Measurements from ENCODE around the gene COL5A1.

The COL5A1 gene

GRCh38 chr9:134733480-134734232 lies 92.1 kb downstream of the COL5A1 start:
- no peaks in the 10 kb centered on the region for H3K9me2 ChIP-seq (ENCODE audit: low read depth, low read length)
- H2AFZ ChIP-seq (ENCODE audit: low read length) = no peak overlapping the region
- H3F3A ChIP-seq (ENCODE audit: insufficient read depth, low read length) = no peaks in the 10 kb centered on the region
- H3K9ac ChIP-seq (ENCODE audit: low read length) = no peak overlapping the region
- H4K20me1 ChIP-seq (ENCODE audit: insufficient read depth, low read length) = no peaks in the 10 kb centered on the region
- H3K27me3 ChIP-seq (ENCODE audit: insufficient read depth, low read length) = no peaks in the 10 kb centered on the region; the same call in 1 of the 2 replicates
- no peaks in the 10 kb centered on the region for H3K36me3 ChIP-seq (ENCODE audit: insufficient read depth, low read length)
- H3K79me2 ChIP-seq (ENCODE audit: insufficient read depth, low read length) = no peaks in the 10 kb centered on the region
- H3K4me1 ChIP-seq (ENCODE audit: insufficient read depth, low read length, severe bottlenecking) = no peaks in the 10 kb centered on the region
- no peak overlapping the region for H3K27ac ChIP-seq (ENCODE audit: low read depth, low read length, poor library complexity, severe bottlenecking)
- H3K4me3 ChIP-seq (ENCODE audit: low read depth, low read length, poor library complexity, severe bottlenecking) = no peak overlapping the region
- no peak overlapping the region for H3K4me2 ChIP-seq (ENCODE audit: low read length)
- H3K9me3 ChIP-seq (ENCODE audit: low read length) = no peaks in the 10 kb centered on the region
- TF ChIP-seq EZH2 (IDR thresholded peaks at IDR 0.05; ENCODE audit: borderline replicate concordance, low read length) = no peak
- TF ChIP-seq CTCF (IDR thresholded peaks at IDR 0.05; ENCODE audit: low read length) = no peak

GRCh38 chr9:134734270-134734669 lies 92.7 kb downstream of the COL5A1 start:
- no peak overlapping the region for H3K9ac ChIP-seq (ENCODE audit: low read length)
- H3K4me2 ChIP-seq (ENCODE audit: low read length) = no peak overlapping the region
- H3K9me2 ChIP-seq (ENCODE audit: low read depth, low read length) = no peaks in the 10 kb centered on the region
- H3F3A ChIP-seq (ENCODE audit: insufficient read depth, low read length) = no peaks in the 10 kb centered on the region
- no peak overlapping the region for H3K27ac ChIP-seq (ENCODE audit: low read depth, low read length, poor library complexity, severe bottlenecking)
- H2AFZ ChIP-seq (ENCODE audit: low read length) = no peak overlapping the region
- no peaks in the 10 kb centered on the region for H3K4me1 ChIP-seq (ENCODE audit: insufficient read depth, low read length, severe bottlenecking)
- no peaks in the 10 kb centered on the region for H4K20me1 ChIP-seq (ENCODE audit: insufficient read depth, low read length)
- H3K36me3 ChIP-seq (ENCODE audit: insufficient read depth, low read length) = no peaks in the 10 kb centered on the region
- H3K4me3 ChIP-seq (ENCODE audit: low read depth, low read length, poor library complexity, severe bottlenecking) = no peak overlapping the region
- TF ChIP-seq CTCF (IDR thresholded peaks at IDR 0.05; ENCODE audit: low read length) (no peak), EZH2 (IDR thresholded peaks at IDR 0.05; ENCODE audit: borderline replicate concordance, low read length) (no peak)
- no peaks in the 10 kb centered on the region; the same call in 1 of the 2 replicates for H3K27me3 ChIP-seq (ENCODE audit: insufficient read depth, low read length)
- no peaks in the 10 kb centered on the region for H3K9me3 ChIP-seq (ENCODE audit: low read length)
- no peaks in the 10 kb centered on the region for H3K79me2 ChIP-seq (ENCODE audit: insufficient read depth, low read length)

DNA sequence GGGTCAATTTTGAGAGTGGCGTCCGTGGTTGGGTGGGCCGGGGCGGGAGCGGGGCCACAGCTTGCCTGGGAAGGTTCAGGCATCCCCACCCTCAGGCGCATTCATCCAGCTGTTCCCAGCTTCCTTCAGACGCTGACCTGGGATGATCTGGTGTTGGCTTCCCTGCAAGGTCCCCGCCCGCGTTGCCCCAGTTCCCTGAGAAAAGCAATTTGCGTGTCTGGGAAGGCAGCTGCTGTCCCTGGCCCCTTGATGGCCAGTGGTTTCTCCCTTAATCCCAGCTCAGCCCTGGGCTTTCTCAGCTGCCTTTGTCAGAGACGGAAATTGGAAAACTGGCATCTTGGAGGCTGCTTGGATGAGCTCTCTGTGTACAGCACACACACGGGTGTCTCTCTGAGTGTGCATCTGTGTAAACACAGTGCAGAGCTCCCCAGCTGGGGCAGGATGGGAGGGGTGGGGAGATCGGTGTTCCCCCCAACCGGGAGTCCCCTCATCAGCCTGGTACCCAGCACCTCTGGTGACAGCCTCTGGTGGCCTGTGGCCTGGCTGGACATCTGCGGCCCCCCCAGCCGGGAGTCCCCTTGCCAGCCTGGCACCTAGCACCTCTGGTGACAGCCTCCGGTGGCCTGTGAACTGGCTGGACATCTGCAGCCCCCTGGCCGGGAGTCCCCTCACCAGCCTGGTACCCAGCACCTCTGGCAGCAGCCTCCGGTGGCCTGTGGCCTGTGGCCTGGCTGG lies 94.0 kb downstream of the COL5A1 start:
- no peaks in the 10 kb centered on the region for H3K4me1 ChIP-seq (ENCODE audit: insufficient read depth, low read length, severe bottlenecking)
- no peaks in the 10 kb centered on the region for H3K36me3 ChIP-seq (ENCODE audit: insufficient read depth, low read length)
- no peak overlapping the region for H3K27ac ChIP-seq (ENCODE audit: low read depth, low read length, poor library complexity, severe bottlenecking)
- no peaks in the 10 kb centered on the region for H4K20me1 ChIP-seq (ENCODE audit: insufficient read depth, low read length)
- H3K27me3 ChIP-seq (ENCODE audit: insufficient read depth, low read length) = no peaks in the 10 kb centered on the region; the same call in 1 of the 2 replicates
- H3K9me2 ChIP-seq (ENCODE audit: low read depth, low read length) = no peaks in the 10 kb centered on the region
- H3K9ac ChIP-seq (ENCODE audit: low read length) = no peak overlapping the region
- H3K9me3 ChIP-seq (ENCODE audit: low read length) = no peaks in the 10 kb centered on the region
- no peaks in the 10 kb centered on the region for H3F3A ChIP-seq (ENCODE audit: insufficient read depth, low read length)
- no peaks in the 10 kb centered on the region for H3K79me2 ChIP-seq (ENCODE audit: insufficient read depth, low read length)
- TF ChIP-seq CTCF (IDR thresholded peaks at IDR 0.05; ENCODE audit: low read length) (no peak), EZH2 (IDR thresholded peaks at IDR 0.05; ENCODE audit: borderline replicate concordance, low read length) (no peak)
- no peak overlapping the region for H2AFZ ChIP-seq (ENCODE audit: low read length)
- no peak overlapping the region for H3K4me2 ChIP-seq (ENCODE audit: low read length)
- no peak overlapping the region for H3K4me3 ChIP-seq (ENCODE audit: low read depth, low read length, poor library complexity, severe bottlenecking)

Data from OCI-LY1 (cell line).